ENCODE measurements around the gene DNAJC7.

DNA sequence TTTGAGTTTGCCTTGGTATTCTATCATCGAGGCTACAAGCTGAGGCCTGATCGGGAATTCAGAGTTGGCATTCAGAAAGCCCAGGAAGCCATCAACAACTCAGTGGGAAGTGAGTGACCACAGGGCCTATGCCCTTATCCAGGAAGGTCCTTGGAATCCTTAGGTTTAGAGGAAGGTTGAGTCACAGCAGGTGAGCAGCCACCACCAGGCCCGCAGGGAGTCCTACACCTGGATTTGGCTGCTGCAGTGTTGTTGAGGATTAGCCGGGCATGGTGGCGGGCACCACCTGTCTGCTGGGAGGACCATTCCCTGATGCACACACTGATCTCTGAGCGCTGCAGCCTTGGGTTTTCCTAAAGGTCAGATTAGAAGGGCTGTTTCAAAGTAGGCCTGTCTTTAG lies 81.6 kb downstream of the DNAJC7 start:
- TF ChIP-seq CTCF (IDR thresholded peaks at IDR 0.05) (no peak), POLR2A (IDR thresholded peaks at IDR 0.05; ENCODE audit: low read depth) (no peak), POLR2AphosphoS5 (IDR thresholded peaks at IDR 0.05) (no peak), EP300 (IDR thresholded peaks at IDR 0.05) (no peak)

Measured in esophagus muscularis mucosa (tissue), 4 donors.